ENCODE measurements around the gene ZNF540. TPM values are rescaled to one million over a fixed set of nuclear protein-coding genes. Genes with fewer than 3 reads are reported as not detected.

ZNF540 gene
- total and polyA plus RNA-seq, 2 of the 8 experiments (the other 6 are each of a cell fraction or from before 2014, with no cell fraction given), result 0.15 to 0.17 TPM

- TF ChIP-seq FOSL1 (IDR thresholded peaks at IDR 0.05; ENCODE audit: insufficient read depth, low read depth, low read length) (no peak), RNF2 (IDR thresholded peaks at IDR 0.05; ENCODE audit: borderline replicate concordance, low read depth, low read length, missing control alignments, poor library complexity, severe bottlenecking) (no peak), CHD7 (IDR thresholded peaks at IDR 0.05; ENCODE audit: insufficient replicate concordance, low read length) (no peak), BACH1 (IDR thresholded peaks at IDR 0.05; ENCODE audit: low read length) (no peak), GABPA (IDR thresholded peaks at IDR 0.05; ENCODE audit: borderline replicate concordance, insufficient read depth, low read length) (no peak), POLR2A (IDR thresholded peaks at IDR 0.05; ENCODE audit: control extremely low read depth in 1 of 2, low read depth in 2 of 2, low read length in 2 of 2) (no peak), ATF2 (IDR thresholded peaks at IDR 0.05; ENCODE audit: low read length) (no peak), RAD21 (IDR thresholded peaks at IDR 0.05 in 1 of 2, conservative IDR thresholded peaks at IDR 0.05 in 1 of 2; ENCODE audit: low read depth in 2 of 2, low read length in 2 of 2) (peak in 1 of 2 experiments; percentile 9; a peak in 1 of 4 replicates)
Measured at GRCh38 chr19:37655689-37656371, 61.2 kb downstream of the ZNF540 start (continued).

Data from H1 (cell line).